Activated CD4-positive, alpha-beta T cell treated with anti-CD3 and anti-CD28 coated beads, Interleukin-10, Interleukin-2, amounts not matched to agents 100 ng/mL and 50 ng/mL, durations not matched to agents 16 hours and 8 hours (primary cell): ENCODE measurements around the gene SLC1A2.
"Not testable (repeated sequence)": the region's sequence is repeated elsewhere in the genome, so short reads cannot be mapped to it uniquely, and the experiment has no call there.

Experiments
- DNase-seq: peaks from one replicate; pipeline ENCODE4 v3.0.0-alpha.2; 2020

SLC1A2 gene

GRCh38 chr11:35237860-35238715 lies 181.3 kb downstream of the SLC1A2 start:
- peak; percentile 80 for DNase-seq

GRCh38 chr11:35237351-35237750 lies 182.0 kb downstream of the SLC1A2 start:
- DNase-seq: no peak

GRCh38 chr11:35236667-35237003 lies 182.7 kb downstream of the SLC1A2 start:
- no peak for DNase-seq

- peak; percentile 74 for DNase-seq
These were observed 183.3 kb downstream of the SLC1A2 start for GRCh38 chr11:35235936-35236666.

- DNase-seq: no peak
These were observed 183.9 kb downstream of the SLC1A2 start for GRCh38 chr11:35235498-35235897.

- no peak for DNase-seq
These were observed 184.2 kb downstream of the SLC1A2 start for GRCh38 chr11:35235157-35235468.

GRCh38 chr11:35234460-35235156 lies 184.8 kb downstream of the SLC1A2 start:
- no peak for DNase-seq

- DNase-seq: no peak
These were observed 185.8 kb downstream of the SLC1A2 start for GRCh38 chr11:35233518-35233917.

- no peak for DNase-seq
These were observed 186.4 kb downstream of the SLC1A2 start for GRCh38 chr11:35232891-35233330.

- DNase-seq: no peak
These were observed 188.1 kb downstream of the SLC1A2 start for GRCh38 chr11:35231076-35231860.

- no peak for DNase-seq
These were observed 189.0 kb downstream of the SLC1A2 start for GRCh38 chr11:35230388-35230787.

- DNase-seq: no peak
These were observed 191.0 kb downstream of the SLC1A2 start for GRCh38 chr11:35228328-35228725.

GRCh38 chr11:35227576-35228327 lies 191.6 kb downstream of the SLC1A2 start:
- no peak for DNase-seq

- not testable (repeated sequence) for DNase-seq
These were observed 192.6 kb downstream of the SLC1A2 start for GRCh38 chr11:35226756-35227155.

- DNase-seq: no peak
These were observed 193.3 kb downstream of the SLC1A2 start for GRCh38 chr11:35225946-35226520.

- DNase-seq: no peak
These were observed 195.4 kb downstream of the SLC1A2 start for GRCh38 chr11:35223991-35224390.

GRCh38 chr11:35223371-35223796 lies 196.0 kb downstream of the SLC1A2 start:
- DNase-seq: no peak

- DNase-seq: no peak
These were observed 200.4 kb downstream of the SLC1A2 start for GRCh38 chr11:35218956-35219355.

GRCh38 chr11:35216962-35217678 lies 202.2 kb downstream of the SLC1A2 start:
- DNase-seq: no peak

GRCh38 chr11:35215945-35216344 lies 203.4 kb downstream of the SLC1A2 start:
- DNase-seq: no peak

GRCh38 chr11:35214792-35215193 lies 204.6 kb downstream of the SLC1A2 start:
- peak; percentile 61 for DNase-seq
